ENCODE results near the gene TGFBRAP1.

The TGFBRAP1 gene

DNA sequence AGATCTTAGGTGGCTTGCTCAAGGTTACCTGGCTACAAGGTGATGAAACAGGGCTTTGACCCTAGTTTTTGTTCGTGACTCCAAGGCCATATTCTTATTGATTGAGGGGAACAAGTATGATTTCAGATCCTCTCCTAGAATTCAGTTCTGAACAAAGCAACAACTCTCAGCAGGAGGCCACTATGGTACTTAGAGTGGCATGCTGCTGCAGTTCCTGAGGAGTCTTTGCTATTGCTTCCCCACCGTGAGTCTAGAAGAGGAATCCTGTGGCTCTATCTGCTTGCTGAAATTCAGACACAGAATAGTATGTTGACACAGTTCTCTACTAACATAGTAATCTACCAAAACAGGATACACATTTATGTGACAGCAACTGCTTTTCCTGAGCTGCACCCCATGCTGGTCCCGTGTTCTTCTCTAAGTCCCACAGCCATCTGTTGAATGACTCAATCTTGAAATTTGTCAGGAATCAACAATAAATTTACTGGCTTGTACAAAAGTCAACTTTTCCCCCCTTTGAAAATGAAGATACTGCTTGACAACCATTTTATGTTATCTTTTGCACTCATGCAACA lies 4.1 kb downstream of the TGFBRAP1 start:
- peaks cover 14% of the 10 kb centered on the region for H3K4me1 ChIP-seq (ENCODE audit: low read depth, poor library complexity, severe bottlenecking)
- H3K4me3 ChIP-seq (IDR thresholded peaks at IDR 0.05; ENCODE audit: insufficient read depth, low read depth, low read length), result no peak overlapping the region
- H3K27ac ChIP-seq, result no peak overlapping the region
- H2AFZ ChIP-seq (ENCODE audit: low read depth), result no peak overlapping the region
- H3K27me3 ChIP-seq (ENCODE audit: insufficient read depth, low read depth), result no peaks in the 10 kb centered on the region
- H3K79me2 ChIP-seq (ENCODE audit: insufficient read depth, low read depth), result peaks cover 63% of the 10 kb centered on the region
- no peak overlapping the region for H3K9ac ChIP-seq
- no peaks in the 10 kb centered on the region for H4K20me1 ChIP-seq (ENCODE audit: insufficient read depth)
- TF ChIP-seq, protein P1, sequence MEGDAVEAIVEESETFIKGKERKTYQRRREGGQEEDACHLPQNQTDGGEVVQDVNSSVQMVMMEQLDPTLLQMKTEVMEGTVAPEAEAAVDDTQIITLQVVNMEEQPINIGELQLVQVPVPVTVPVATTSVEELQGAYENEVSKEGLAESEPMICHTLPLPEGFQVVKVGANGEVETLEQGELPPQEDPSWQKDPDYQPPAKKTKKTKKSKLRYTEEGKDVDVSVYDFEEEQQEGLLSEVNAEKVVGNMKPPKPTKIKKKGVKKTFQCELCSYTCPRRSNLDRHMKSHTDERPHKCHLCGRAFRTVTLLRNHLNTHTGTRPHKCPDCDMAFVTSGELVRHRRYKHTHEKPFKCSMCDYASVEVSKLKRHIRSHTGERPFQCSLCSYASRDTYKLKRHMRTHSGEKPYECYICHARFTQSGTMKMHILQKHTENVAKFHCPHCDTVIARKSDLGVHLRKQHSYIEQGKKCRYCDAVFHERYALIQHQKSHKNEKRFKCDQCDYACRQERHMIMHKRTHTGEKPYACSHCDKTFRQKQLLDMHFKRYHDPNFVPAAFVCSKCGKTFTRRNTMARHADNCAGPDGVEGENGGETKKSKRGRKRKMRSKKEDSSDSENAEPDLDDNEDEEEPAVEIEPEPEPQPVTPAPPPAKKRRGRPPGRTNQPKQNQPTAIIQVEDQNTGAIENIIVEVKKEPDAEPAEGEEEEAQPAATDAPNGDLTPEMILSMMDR (conservative IDR thresholded peaks at IDR 0.05; ENCODE audit: low read depth, low read length), result no peak
- no peak overlapping the region for H3K4me2 ChIP-seq
- no peaks in the 10 kb centered on the region for H3K36me3 ChIP-seq (ENCODE audit: insufficient read depth)

DNA sequence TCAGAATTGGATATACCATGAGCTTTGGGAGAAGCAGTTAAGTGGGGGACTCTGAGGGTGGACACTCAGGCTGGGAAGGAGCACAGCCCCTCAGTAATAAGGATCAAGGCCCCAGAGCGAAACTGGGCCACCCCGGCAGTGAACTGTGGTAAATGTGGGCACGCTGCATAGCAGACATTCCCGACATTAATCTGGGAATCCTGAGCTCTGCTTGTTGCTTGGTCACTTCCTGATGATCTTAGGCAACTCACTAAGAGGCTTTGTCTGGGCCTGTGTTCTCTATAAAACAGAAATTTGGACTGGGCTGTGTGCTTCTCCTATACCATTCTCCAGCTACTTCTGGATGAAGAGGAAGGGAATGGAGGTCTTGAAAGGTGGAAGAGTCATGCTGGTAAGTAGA lies 4.8 kb downstream of the TGFBRAP1 start:
- TF ChIP-seq, protein P1 (conservative IDR thresholded peaks at IDR 0.05; ENCODE audit: low read depth, low read length), result no peak
- no peak overlapping the region for H3K4me2 ChIP-seq
- H3K4me3 ChIP-seq (IDR thresholded peaks at IDR 0.05; ENCODE audit: insufficient read depth, low read depth, low read length), result no peak overlapping the region
- H4K20me1 ChIP-seq (ENCODE audit: insufficient read depth), result peaks cover 6% of the 10 kb centered on the region; the same call in 1 of the 2 replicates
- no peak overlapping the region for H2AFZ ChIP-seq (ENCODE audit: low read depth)
- H3K9ac ChIP-seq, result no peak overlapping the region
- no peaks in the 10 kb centered on the region for H3K36me3 ChIP-seq (ENCODE audit: insufficient read depth)
- peaks cover 69% of the 10 kb centered on the region for H3K79me2 ChIP-seq (ENCODE audit: insufficient read depth, low read depth)
- no peak overlapping the region for H3K27ac ChIP-seq
- peaks cover 9% of the 10 kb centered on the region for H3K4me1 ChIP-seq (ENCODE audit: low read depth, poor library complexity, severe bottlenecking)
- no peaks in the 10 kb centered on the region for H3K27me3 ChIP-seq (ENCODE audit: insufficient read depth, low read depth)

DNA sequence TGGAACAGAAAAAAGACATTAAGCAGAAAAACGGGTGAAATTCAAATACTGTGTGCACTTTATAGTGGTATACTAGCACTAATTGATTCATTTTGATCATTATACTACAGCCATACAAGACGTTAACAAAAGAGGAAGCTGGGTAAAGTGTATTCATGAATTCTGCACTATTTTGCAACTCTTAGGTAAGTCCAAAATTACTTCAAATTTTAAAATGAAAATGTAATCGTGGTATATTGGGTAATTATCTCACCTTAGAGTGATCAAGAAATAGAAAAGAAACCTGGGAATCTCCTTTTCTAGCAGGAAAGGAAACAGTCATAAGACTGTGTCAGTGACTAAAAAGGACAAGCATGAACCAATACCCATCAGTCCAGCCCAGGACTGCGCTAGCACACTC lies 5.4 kb downstream of the TGFBRAP1 start:
- H3K79me2 ChIP-seq (ENCODE audit: insufficient read depth, low read depth), result peaks cover 70% of the 10 kb centered on the region
- H3K27me3 ChIP-seq (ENCODE audit: insufficient read depth, low read depth), result no peaks in the 10 kb centered on the region
- H4K20me1 ChIP-seq (ENCODE audit: insufficient read depth), result peaks cover 6% of the 10 kb centered on the region; the same call in 1 of the 2 replicates
- H3K4me1 ChIP-seq (ENCODE audit: low read depth, poor library complexity, severe bottlenecking), result peaks cover 10% of the 10 kb centered on the region
- H3K4me2 ChIP-seq, result no peak overlapping the region
- TF ChIP-seq, protein P1 (conservative IDR thresholded peaks at IDR 0.05; ENCODE audit: low read depth, low read length), result no peak
- no peak overlapping the region for H2AFZ ChIP-seq (ENCODE audit: low read depth)
- no peak overlapping the region for H3K27ac ChIP-seq
- no peak overlapping the region for H3K9ac ChIP-seq
- H3K36me3 ChIP-seq (ENCODE audit: insufficient read depth), result no peaks in the 10 kb centered on the region
- no peak overlapping the region for H3K4me3 ChIP-seq (IDR thresholded peaks at IDR 0.05; ENCODE audit: insufficient read depth, low read depth, low read length)

DNA sequence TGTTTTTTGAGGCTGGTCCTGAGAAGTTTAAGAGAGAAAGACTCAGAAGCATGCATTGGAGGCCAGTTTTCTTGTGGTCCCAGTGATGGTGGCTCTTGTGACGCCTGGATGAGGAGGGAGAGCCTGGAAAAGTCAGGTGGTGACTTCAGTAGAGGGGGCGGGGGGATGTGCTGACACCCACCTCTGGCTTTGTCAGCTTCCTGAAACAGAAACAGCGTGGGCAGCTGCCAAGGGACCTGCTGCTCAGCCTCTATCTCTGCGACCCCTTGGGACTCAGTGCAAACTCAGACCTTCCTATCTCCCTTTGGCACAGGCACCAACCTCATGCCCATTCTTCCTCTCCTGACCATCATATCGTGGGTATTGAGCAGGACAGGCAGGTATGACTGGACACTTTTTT lies 6.4 kb downstream of the TGFBRAP1 start:
- no peak overlapping the region for H3K9ac ChIP-seq
- peaks cover 67% of the 10 kb centered on the region for H3K79me2 ChIP-seq (ENCODE audit: insufficient read depth, low read depth)
- peaks cover 6% of the 10 kb centered on the region; the same call in 1 of the 2 replicates for H4K20me1 ChIP-seq (ENCODE audit: insufficient read depth)
- no peaks in the 10 kb centered on the region for H3K27me3 ChIP-seq (ENCODE audit: insufficient read depth, low read depth)
- H3K27ac ChIP-seq, result no peak overlapping the region
- TF ChIP-seq, protein P1 (conservative IDR thresholded peaks at IDR 0.05; ENCODE audit: low read depth, low read length), result no peak
- H3K4me1 ChIP-seq (ENCODE audit: low read depth, poor library complexity, severe bottlenecking), result peaks cover 9% of the 10 kb centered on the region
- no peak overlapping the region for H2AFZ ChIP-seq (ENCODE audit: low read depth)
- H3K36me3 ChIP-seq (ENCODE audit: insufficient read depth), result no peaks in the 10 kb centered on the region
- no peak overlapping the region for H3K4me3 ChIP-seq (IDR thresholded peaks at IDR 0.05; ENCODE audit: insufficient read depth, low read depth, low read length)
- no peak overlapping the region for H3K4me2 ChIP-seq
